ENCODE results near the gene THOC6. TPM values are rescaled to one million over a fixed set of nuclear protein-coding genes. Genes with fewer than 3 reads are reported as not detected.

The THOC6 gene
- total RNA-seq, 6 experiments from 2014 or later, result 7.7 to 15.7 (median 9.7) TPM

DNA sequence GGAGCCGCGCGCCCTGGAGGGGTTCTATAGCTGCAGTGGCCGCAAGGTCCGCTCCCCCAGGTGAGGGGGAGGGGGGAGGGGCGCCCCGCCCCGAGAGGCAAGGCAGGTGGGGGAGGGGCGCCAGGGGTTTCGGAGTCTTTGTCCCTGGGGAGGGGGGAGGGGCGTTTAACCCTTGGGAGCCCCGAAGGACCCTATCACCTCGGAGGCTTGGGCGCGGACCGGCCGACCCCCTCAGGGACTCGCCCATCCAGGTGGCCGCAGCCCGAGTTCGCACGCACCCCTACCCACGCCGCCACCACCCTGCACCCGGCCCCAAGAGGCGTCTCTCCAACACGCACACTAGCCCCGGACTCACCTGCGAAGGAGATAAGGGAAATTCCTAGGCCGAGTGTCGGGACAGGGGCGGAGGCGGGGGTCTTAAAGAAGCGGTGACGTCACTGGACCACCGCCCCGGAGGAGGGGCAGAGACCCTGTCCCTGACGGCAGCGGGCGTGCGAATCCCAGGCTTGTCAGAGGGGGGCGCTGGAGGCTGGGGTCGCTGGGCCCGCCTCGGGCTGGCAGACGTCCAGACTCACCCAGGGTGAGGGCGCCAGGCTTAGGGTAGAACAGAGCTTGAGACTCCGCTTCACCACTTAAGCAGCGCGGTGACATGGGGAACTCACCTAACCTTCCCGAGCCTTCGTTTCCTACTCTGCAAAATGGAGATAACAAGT lies 5.9 kb upstream of the THOC6 start, which contains the start of gene CLDN6:
CLDN6 (minus strand) TSS at position 390 of the 713 bp plus-strand sequence. CDS start 2,162 bp downstream, outside the sequence.
- peaks cover 0 to 19% (median 8%) of the 10 kb centered on the region in 4 donors for H3K4me1 ChIP-seq
- no peak for DNase-seq
- no peaks in the 10 kb centered on the region for H3K9me3 ChIP-seq
- TF ChIP-seq, protein P1, sequence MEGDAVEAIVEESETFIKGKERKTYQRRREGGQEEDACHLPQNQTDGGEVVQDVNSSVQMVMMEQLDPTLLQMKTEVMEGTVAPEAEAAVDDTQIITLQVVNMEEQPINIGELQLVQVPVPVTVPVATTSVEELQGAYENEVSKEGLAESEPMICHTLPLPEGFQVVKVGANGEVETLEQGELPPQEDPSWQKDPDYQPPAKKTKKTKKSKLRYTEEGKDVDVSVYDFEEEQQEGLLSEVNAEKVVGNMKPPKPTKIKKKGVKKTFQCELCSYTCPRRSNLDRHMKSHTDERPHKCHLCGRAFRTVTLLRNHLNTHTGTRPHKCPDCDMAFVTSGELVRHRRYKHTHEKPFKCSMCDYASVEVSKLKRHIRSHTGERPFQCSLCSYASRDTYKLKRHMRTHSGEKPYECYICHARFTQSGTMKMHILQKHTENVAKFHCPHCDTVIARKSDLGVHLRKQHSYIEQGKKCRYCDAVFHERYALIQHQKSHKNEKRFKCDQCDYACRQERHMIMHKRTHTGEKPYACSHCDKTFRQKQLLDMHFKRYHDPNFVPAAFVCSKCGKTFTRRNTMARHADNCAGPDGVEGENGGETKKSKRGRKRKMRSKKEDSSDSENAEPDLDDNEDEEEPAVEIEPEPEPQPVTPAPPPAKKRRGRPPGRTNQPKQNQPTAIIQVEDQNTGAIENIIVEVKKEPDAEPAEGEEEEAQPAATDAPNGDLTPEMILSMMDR (IDR thresholded peaks at IDR 0.05), result no peak
- no peak for TF ChIP-seq POLR2A (IDR thresholded peaks at IDR 0.05)
- no peaks in the 10 kb centered on the region for H3K27me3 ChIP-seq
- H3K36me3 ChIP-seq, result no peaks in the 10 kb centered on the region
- no peak within 1 kb of the TSS for H3K4me3 ChIP-seq
- intact Hi-C loops (cut with DNase I), result no loop called here
- WGBS (ENCODE audit: insufficient coverage, low coverage, low lambda C conversion rate, missing lambda C conversion rate), result 9% methylated on average over 26 of the region's 52 CpGs
- no peak for ATAC-seq
- H3K27ac ChIP-seq, result no peak within 1 kb of the TSS

DNA sequence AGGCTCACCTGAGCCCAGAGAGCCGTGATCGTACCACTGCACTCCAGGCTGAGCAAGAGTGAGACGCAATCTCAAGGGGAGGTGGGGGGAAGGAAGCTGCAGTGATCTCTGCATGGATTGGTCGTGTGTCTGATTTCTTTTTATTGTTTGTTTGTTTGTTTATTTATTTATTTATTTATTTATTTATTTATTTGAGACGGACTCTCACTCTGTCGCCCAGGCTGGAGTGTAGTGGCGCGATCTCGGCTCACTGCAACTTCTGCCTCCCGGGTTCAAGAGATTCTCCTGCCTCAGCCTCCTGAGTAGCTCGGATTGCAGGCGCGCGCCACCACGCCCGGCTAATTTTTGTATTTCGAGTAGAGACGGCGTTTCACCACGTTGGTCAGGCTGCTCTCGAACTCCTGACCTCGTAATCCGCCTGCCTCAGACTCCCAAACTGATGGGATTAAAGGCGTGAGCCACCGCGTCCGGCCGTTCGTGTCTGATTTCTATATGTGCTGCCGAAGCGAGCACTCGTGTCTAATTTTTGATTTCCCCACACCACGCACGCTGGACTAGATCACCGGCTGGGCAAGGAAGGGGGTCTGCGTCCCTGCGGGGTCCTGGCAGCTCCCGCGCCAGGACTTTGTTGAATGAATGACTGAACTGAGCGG lies 4.1 kb upstream of the THOC6 start:
- intact Hi-C loops (cut with DNase I), result no loop called here
- DNase-seq (peak in 1 of 3 donors; percentile 31), ATAC-seq (no peak)
- no peaks in the 10 kb centered on the region for H3K27me3 ChIP-seq
- 45% methylated on average over 19 of the region's 40 CpGs for WGBS (ENCODE audit: insufficient coverage, low coverage, low lambda C conversion rate, missing lambda C conversion rate)
- H3K36me3 ChIP-seq, result no peaks in the 10 kb centered on the region
- TF ChIP-seq, protein P1 (IDR thresholded peaks at IDR 0.05), result no peak
- no peak for TF ChIP-seq POLR2A (IDR thresholded peaks at IDR 0.05)
- H3K27ac ChIP-seq, result no peak overlapping the region
- peak overlapping the region; percentile 64 to 84 (median 74) for H3K4me3 ChIP-seq
- no peaks in the 10 kb centered on the region for H3K9me3 ChIP-seq
- H3K4me1 ChIP-seq, result peaks cover 0 to 27% (median 14%) of the 10 kb centered on the region in 4 donors

DNA sequence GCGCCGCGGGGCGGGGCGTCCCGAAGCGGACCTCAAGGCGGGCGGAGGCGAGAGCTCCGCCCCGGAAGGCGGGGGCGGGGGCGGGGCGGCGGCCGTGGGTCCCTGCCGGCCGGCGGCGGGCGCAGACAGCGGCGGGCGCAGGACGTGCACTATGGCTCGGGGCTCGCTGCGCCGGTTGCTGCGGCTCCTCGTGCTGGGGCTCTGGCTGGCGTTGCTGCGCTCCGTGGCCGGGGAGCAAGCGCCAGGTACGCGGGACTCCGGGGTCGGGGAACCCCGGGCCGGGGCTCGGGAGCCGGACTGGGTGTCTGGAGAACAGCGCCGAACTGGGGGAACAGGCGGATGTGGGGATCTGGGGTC lies 3.6 kb upstream of the THOC6 start, which contains the start of gene TNFRSF12A:
TNFRSF12A (plus strand) TSS at position 122 of the 357 bp plus-strand sequence; CDS start at position 152, 30 bp downstream.
- WGBS (ENCODE audit: insufficient coverage, low coverage, low lambda C conversion rate, missing lambda C conversion rate), result 0% methylated on average over 1 of the region's 49 CpGs
- intact Hi-C loops (cut with DNase I), result no loop called here
- TF ChIP-seq, protein P1 (IDR thresholded peaks at IDR 0.05), result no peak
- peak; percentile 99 for TF ChIP-seq POLR2A (IDR thresholded peaks at IDR 0.05)

DNA sequence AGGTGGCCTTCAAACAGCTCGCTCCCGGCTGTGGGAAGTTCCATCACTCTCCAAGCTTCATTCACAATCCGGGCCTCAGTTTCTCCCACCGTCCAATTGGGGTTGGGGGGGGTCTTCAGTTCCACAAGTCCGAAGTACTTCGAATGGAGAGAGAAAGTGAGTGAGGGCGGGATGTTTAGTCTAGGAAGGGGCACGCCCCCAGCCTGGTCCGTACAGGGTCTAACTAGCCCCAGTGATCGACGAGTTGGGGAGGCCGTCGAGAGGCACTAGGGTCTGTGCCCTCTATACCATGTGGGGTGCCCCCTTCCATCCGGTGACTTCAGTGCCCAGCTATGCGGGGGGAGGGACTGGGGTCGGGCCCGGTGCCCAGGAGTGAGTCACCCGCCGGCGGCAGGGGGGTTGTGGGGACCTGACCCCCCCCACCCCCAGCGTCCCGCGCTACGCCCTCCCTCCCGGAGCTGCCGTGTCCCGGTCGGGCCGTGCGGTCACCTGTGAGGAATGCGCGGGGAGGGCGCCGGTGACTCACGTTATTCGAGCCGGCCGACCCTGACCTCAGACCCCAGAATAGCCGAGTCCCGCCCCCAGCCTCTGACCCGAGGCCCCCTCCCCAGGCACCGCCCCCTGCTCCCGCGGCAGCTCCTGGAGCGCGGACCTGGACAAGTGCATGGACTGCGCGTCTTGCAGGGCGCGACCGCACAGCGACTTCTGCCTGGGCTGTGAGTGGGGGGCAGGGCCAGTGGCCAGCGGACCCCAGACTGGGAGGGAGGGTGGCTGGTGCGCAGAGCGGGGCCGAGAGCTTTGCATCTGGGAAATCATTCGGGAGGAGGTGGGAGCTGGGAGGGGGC lies 3.0 kb upstream of the THOC6 start:
- ATAC-seq, result peak; percentile 29 to 50 (median 36)
- H3K27me3 ChIP-seq, result no peaks in the 10 kb centered on the region
- no peaks in the 10 kb centered on the region for H3K9me3 ChIP-seq
- peak overlapping the region; percentile 64 to 84 (median 74) for H3K4me3 ChIP-seq
- TF ChIP-seq POLR2A (IDR thresholded peaks at IDR 0.05), result peak; percentile 63
- TF ChIP-seq, protein P1 (IDR thresholded peaks at IDR 0.05), result no peak
- H3K36me3 ChIP-seq, result peaks cover 0 to 1% (median 0%) of the 10 kb centered on the region in 4 donors
- peak overlapping the region; percentile 84 to 95 (median 91) for H3K27ac ChIP-seq
- WGBS (ENCODE audit: insufficient coverage, low coverage, low lambda C conversion rate, missing lambda C conversion rate), result under 1% methylated on average over 32 of the region's 57 CpGs
- peaks cover 0 to 28% (median 14%) of the 10 kb centered on the region in 4 donors for H3K4me1 ChIP-seq
- DNase-seq, result peak in 2 of 3 donors; percentile 74 to 91
- intact Hi-C loops (cut with DNase I), result no loop called here

More for the DNA sequence above, 3.6 kb upstream of the THOC6 start, which contains the start of gene TNFRSF12A:
- DNase-seq, result peak; percentile 81 to 87 (median 83)
- Histone ChIP-seq H3K4me1 (peaks cover 0 to 28% (median 14%) of the 10 kb centered on the region in 4 donors), H3K27me3 (no peaks in the 10 kb centered on the region), H3K9me3 (no peaks in the 10 kb centered on the region), H3K4me3 (peak within 1 kb of the TSS; percentile 64 to 84 (median 74)), H3K36me3 (no peaks in the 10 kb centered on the region), H3K27ac (peak within 1 kb of the TSS; percentile 84 to 95 (median 91))
- peak; percentile 17 to 68 (median 56) for ATAC-seq
